ENCODE data around the gene EPHB2. TPM values are rescaled to one million over a fixed set of nuclear protein-coding genes. Genes with fewer than 3 reads are reported as not detected.

EPHB2 gene
- total RNA-seq, 1 experiment from 2014 or later: 0.45 TPM

GRCh38 chr1:22808676-22809483 lies 98.2 kb downstream of the EPHB2 start:
- no peaks in the 10 kb centered on the region for H3K9me3 ChIP-seq (ENCODE audit: low read length)
- H3K9ac ChIP-seq (ENCODE audit: low read length): peak overlapping the region; percentile 68
- peaks cover 78% of the 10 kb centered on the region for H3K4me1 ChIP-seq (ENCODE audit: low read length)
- H3K4me2 ChIP-seq (ENCODE audit: low read depth, low read length, poor library complexity, severe bottlenecking): peak overlapping the region; percentile 71
- no peaks in the 10 kb centered on the region for H3K36me3 ChIP-seq (ENCODE audit: insufficient read depth, low read length)
- no peaks in the 10 kb centered on the region for H3K9me2 ChIP-seq (replicated peaks; ENCODE audit: insufficient read depth, low read length)
- H3K4me3 ChIP-seq (ENCODE audit: low read length): no peak overlapping the region
- H3K79me2 ChIP-seq (ENCODE audit: low read length): no peaks in the 10 kb centered on the region
- DNase-seq: no peak
- peak overlapping the region; percentile 96 for H3K27ac ChIP-seq (ENCODE audit: low read length)
- no peaks in the 10 kb centered on the region for H4K20me1 ChIP-seq (ENCODE audit: insufficient read depth, low read depth, low read length)
- no peak overlapping the region for H2AFZ ChIP-seq (ENCODE audit: low read length)
- H3K27me3 ChIP-seq (ENCODE audit: low read length): no peaks in the 10 kb centered on the region

- H3K27ac ChIP-seq (ENCODE audit: low read length): no peak overlapping the region
- H3K9me2 ChIP-seq (replicated peaks; ENCODE audit: insufficient read depth, low read length): no peaks in the 10 kb centered on the region
- H3K4me1 ChIP-seq (ENCODE audit: low read length): peaks cover 77% of the 10 kb centered on the region
- H3K9ac ChIP-seq (ENCODE audit: low read length): no peak overlapping the region
- H3K9me3 ChIP-seq (ENCODE audit: low read length): no peaks in the 10 kb centered on the region
- DNase-seq: no peak
- H2AFZ ChIP-seq (ENCODE audit: low read length): no peak overlapping the region
- H3K79me2 ChIP-seq (ENCODE audit: low read length): no peaks in the 10 kb centered on the region
- no peak overlapping the region for H3K4me3 ChIP-seq (ENCODE audit: low read length)
- no peak overlapping the region for H3K4me2 ChIP-seq (ENCODE audit: low read depth, low read length, poor library complexity, severe bottlenecking)
- no peaks in the 10 kb centered on the region for H4K20me1 ChIP-seq (ENCODE audit: insufficient read depth, low read depth, low read length)
- H3K27me3 ChIP-seq (ENCODE audit: low read length): no peaks in the 10 kb centered on the region
- H3K36me3 ChIP-seq (ENCODE audit: insufficient read depth, low read length): no peaks in the 10 kb centered on the region
These were observed 99.1 kb downstream of the EPHB2 start for GRCh38 chr1:22809783-22810182.

GRCh38 chr1:22810378-22810777 lies 99.7 kb downstream of the EPHB2 start:
- H3K79me2 ChIP-seq (ENCODE audit: low read length): no peaks in the 10 kb centered on the region
- no peaks in the 10 kb centered on the region for H3K9me3 ChIP-seq (ENCODE audit: low read length)
- no peak overlapping the region for H3K4me3 ChIP-seq (ENCODE audit: low read length)
- no peaks in the 10 kb centered on the region for H3K9me2 ChIP-seq (replicated peaks; ENCODE audit: insufficient read depth, low read length)
- H2AFZ ChIP-seq (ENCODE audit: low read length): no peak overlapping the region
- no peak for DNase-seq
- H3K36me3 ChIP-seq (ENCODE audit: insufficient read depth, low read length): no peaks in the 10 kb centered on the region
- H3K4me2 ChIP-seq (ENCODE audit: low read depth, low read length, poor library complexity, severe bottlenecking): no peak overlapping the region
- no peaks in the 10 kb centered on the region for H4K20me1 ChIP-seq (ENCODE audit: insufficient read depth, low read depth, low read length)
- peaks cover 77% of the 10 kb centered on the region for H3K4me1 ChIP-seq (ENCODE audit: low read length)
- no peaks in the 10 kb centered on the region for H3K27me3 ChIP-seq (ENCODE audit: low read length)
- H3K9ac ChIP-seq (ENCODE audit: low read length): no peak overlapping the region
- H3K27ac ChIP-seq (ENCODE audit: low read length): no peak overlapping the region

GRCh38 chr1:22812092-22812880 lies 101.6 kb downstream of the EPHB2 start:
- H2AFZ ChIP-seq (ENCODE audit: low read length): no peak overlapping the region
- no peaks in the 10 kb centered on the region for H3K36me3 ChIP-seq (ENCODE audit: insufficient read depth, low read length)
- H3K4me3 ChIP-seq (ENCODE audit: low read length): no peak overlapping the region
- no peaks in the 10 kb centered on the region for H4K20me1 ChIP-seq (ENCODE audit: insufficient read depth, low read depth, low read length)
- no peak overlapping the region for H3K27ac ChIP-seq (ENCODE audit: low read length)
- no peak for DNase-seq
- no peak overlapping the region for H3K9ac ChIP-seq (ENCODE audit: low read length)
- H3K79me2 ChIP-seq (ENCODE audit: low read length): no peaks in the 10 kb centered on the region
- no peaks in the 10 kb centered on the region for H3K27me3 ChIP-seq (ENCODE audit: low read length)
- no peaks in the 10 kb centered on the region for H3K9me2 ChIP-seq (replicated peaks; ENCODE audit: insufficient read depth, low read length)
- no peak overlapping the region for H3K4me2 ChIP-seq (ENCODE audit: low read depth, low read length, poor library complexity, severe bottlenecking)
- H3K4me1 ChIP-seq (ENCODE audit: low read length): peaks cover 77% of the 10 kb centered on the region
- no peaks in the 10 kb centered on the region for H3K9me3 ChIP-seq (ENCODE audit: low read length)

GRCh38 chr1:22812993-22813790 lies 102.6 kb downstream of the EPHB2 start:
- Histone ChIP-seq H2AFZ (ENCODE audit: low read length) (no peak overlapping the region), H3K4me1 (ENCODE audit: low read length) (peaks cover 77% of the 10 kb centered on the region), H3K4me2 (ENCODE audit: low read depth, low read length, poor library complexity, severe bottlenecking) (no peak overlapping the region), H3K27me3 (ENCODE audit: low read length) (no peaks in the 10 kb centered on the region), H3K4me3 (ENCODE audit: low read length) (no peak overlapping the region), H4K20me1 (ENCODE audit: insufficient read depth, low read depth, low read length) (no peaks in the 10 kb centered on the region), H3K9ac (ENCODE audit: low read length) (no peak overlapping the region), H3K27ac (ENCODE audit: low read length) (no peak overlapping the region), H3K36me3 (ENCODE audit: insufficient read depth, low read length) (no peaks in the 10 kb centered on the region), H3K9me3 (ENCODE audit: low read length) (no peaks in the 10 kb centered on the region), H3K9me2 (replicated peaks; ENCODE audit: insufficient read depth, low read length) (no peaks in the 10 kb centered on the region), H3K79me2 (ENCODE audit: low read length) (no peaks in the 10 kb centered on the region)
- DNase-seq: no peak

GRCh38 chr1:22814176-22815042 lies 103.8 kb downstream of the EPHB2 start:
- Histone ChIP-seq H2AFZ (ENCODE audit: low read length) (peak overlapping the region; percentile 12; the same call in 1 of the 2 replicates), H3K9me2 (replicated peaks; ENCODE audit: insufficient read depth, low read length) (no peaks in the 10 kb centered on the region), H3K4me3 (ENCODE audit: low read length) (no peak overlapping the region), H3K36me3 (ENCODE audit: insufficient read depth, low read length) (no peaks in the 10 kb centered on the region), H3K27ac (ENCODE audit: low read length) (peak overlapping the region; percentile 60; the same call in 1 of the 2 replicates), H3K79me2 (ENCODE audit: low read length) (no peaks in the 10 kb centered on the region), H4K20me1 (ENCODE audit: insufficient read depth, low read depth, low read length) (no peaks in the 10 kb centered on the region), H3K27me3 (ENCODE audit: low read length) (no peaks in the 10 kb centered on the region), H3K9ac (ENCODE audit: low read length) (peak overlapping the region; percentile 46), H3K9me3 (ENCODE audit: low read length) (no peaks in the 10 kb centered on the region), H3K4me1 (ENCODE audit: low read length) (peaks cover 77% of the 10 kb centered on the region), H3K4me2 (ENCODE audit: low read depth, low read length, poor library complexity, severe bottlenecking) (peak overlapping the region; percentile 13)
- peak; percentile 79 for DNase-seq

GRCh38 chr1:22815043-22815365 lies 104.4 kb downstream of the EPHB2 start:
- no peak for DNase-seq
- Histone ChIP-seq H3K27ac (ENCODE audit: low read length) (peak overlapping the region; percentile 60; the same call in 1 of the 2 replicates), H3K79me2 (ENCODE audit: low read length) (no peaks in the 10 kb centered on the region), H3K4me1 (ENCODE audit: low read length) (peaks cover 77% of the 10 kb centered on the region), H4K20me1 (ENCODE audit: insufficient read depth, low read depth, low read length) (no peaks in the 10 kb centered on the region), H2AFZ (ENCODE audit: low read length) (peak overlapping the region; percentile 12; the same call in 1 of the 2 replicates), H3K9me2 (replicated peaks; ENCODE audit: insufficient read depth, low read length) (no peaks in the 10 kb centered on the region), H3K36me3 (ENCODE audit: insufficient read depth, low read length) (no peaks in the 10 kb centered on the region), H3K4me3 (ENCODE audit: low read length) (no peak overlapping the region), H3K9me3 (ENCODE audit: low read length) (no peaks in the 10 kb centered on the region), H3K9ac (ENCODE audit: low read length) (peak overlapping the region; percentile 46), H3K27me3 (ENCODE audit: low read length) (no peaks in the 10 kb centered on the region), H3K4me2 (ENCODE audit: low read depth, low read length, poor library complexity, severe bottlenecking) (peak overlapping the region; percentile 13)

Data from Karpas-422 (cell line).